ENCODE measurements around the gene UBE2D3. TPM values are rescaled to one million over a fixed set of nuclear protein-coding genes. Genes with fewer than 3 reads are reported as not detected.

The UBE2D3 gene
- total RNA-seq, 1 donor from 2014 or later, result 204 TPM

DNA sequence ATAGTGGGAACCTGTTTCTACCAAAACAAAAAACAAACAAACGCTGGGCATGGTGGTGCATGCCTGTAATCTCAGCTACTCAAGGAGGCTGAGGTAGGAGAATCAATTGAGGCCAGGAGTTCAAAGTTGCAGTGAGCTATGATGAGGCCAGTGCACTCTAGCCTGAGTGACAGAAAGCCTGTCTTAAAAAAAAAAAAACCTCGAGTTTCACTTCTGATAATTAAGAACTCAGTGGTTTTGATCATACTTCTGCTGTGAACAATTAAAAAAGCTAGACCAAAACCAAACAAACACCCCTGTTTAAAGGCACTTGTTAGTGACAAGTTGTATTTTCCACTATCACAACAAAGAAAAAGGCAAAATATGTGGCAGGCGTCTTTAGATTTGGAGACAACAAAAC, 15.0 kb upstream of the UBE2D3 start:
- FAIRE-seq (no peak), DNase-seq (ENCODE audit: low read depth) (no peak)
- TF ChIP-seq, protein P1, sequence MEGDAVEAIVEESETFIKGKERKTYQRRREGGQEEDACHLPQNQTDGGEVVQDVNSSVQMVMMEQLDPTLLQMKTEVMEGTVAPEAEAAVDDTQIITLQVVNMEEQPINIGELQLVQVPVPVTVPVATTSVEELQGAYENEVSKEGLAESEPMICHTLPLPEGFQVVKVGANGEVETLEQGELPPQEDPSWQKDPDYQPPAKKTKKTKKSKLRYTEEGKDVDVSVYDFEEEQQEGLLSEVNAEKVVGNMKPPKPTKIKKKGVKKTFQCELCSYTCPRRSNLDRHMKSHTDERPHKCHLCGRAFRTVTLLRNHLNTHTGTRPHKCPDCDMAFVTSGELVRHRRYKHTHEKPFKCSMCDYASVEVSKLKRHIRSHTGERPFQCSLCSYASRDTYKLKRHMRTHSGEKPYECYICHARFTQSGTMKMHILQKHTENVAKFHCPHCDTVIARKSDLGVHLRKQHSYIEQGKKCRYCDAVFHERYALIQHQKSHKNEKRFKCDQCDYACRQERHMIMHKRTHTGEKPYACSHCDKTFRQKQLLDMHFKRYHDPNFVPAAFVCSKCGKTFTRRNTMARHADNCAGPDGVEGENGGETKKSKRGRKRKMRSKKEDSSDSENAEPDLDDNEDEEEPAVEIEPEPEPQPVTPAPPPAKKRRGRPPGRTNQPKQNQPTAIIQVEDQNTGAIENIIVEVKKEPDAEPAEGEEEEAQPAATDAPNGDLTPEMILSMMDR (IDR thresholded peaks at IDR 0.05; ENCODE audit: insufficient read depth, low read length, severe bottlenecking), result no peak
- Histone ChIP-seq H3K4me3 (ENCODE audit: low read depth, low read length) (no peak overlapping the region), H3K27me3 (ENCODE audit: control insufficient read depth, insufficient read depth, low read length) (no peaks in the 10 kb centered on the region), H3K36me3 (ENCODE audit: control insufficient read depth, insufficient read depth, low read length) (no peaks in the 10 kb centered on the region)

DNA sequence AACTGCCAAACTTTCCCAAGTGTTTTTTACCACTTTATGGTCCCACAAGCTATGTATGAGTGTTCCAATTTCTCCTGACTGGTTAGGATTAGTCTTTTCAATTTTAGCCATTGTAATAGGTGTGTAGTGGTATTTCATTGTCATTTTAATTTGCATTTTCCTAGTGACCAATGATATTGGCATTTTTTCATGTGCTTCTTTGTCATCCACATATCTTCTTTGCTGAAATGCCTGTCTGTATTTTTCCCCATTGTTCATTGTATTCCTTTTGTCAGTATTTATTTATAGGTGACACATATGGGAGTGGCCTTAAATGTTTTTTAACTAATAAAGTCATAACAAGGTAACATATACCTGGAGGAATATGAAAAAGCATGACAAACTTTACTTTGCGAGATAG, 9.2 kb upstream of the UBE2D3 start:
- TF ChIP-seq, protein P1 (IDR thresholded peaks at IDR 0.05; ENCODE audit: insufficient read depth, low read length, severe bottlenecking), result no peak
- DNase-seq (ENCODE audit: low read depth) (peak; percentile 46), FAIRE-seq (no peak)
- no peaks in the 10 kb centered on the region for H3K27me3 ChIP-seq (ENCODE audit: control insufficient read depth, insufficient read depth, low read length)
- H3K36me3 ChIP-seq (ENCODE audit: control insufficient read depth, insufficient read depth, low read length), result no peaks in the 10 kb centered on the region
- no peak overlapping the region for H3K4me3 ChIP-seq (ENCODE audit: low read depth, low read length)

DNA sequence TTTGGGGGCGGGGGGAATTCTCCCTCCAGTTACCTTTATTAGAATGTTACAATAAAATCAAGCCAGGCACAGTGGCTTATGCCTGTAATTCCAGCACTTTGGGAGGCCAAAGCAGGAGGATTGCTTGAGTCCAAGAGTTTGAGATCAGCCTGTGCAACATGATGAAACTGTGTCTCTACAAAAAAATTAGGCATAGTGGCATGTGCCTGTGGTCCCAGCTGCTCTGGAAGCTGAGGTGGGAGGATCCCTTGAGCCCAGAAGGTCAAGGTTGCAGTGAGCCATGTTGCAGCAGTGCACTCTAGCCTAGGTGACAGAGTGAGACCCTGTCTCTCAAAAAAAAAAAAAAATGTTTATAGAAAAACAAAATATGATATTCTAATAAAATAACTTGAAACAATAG, 5.3 kb upstream of the UBE2D3 start:
- no peak for FAIRE-seq
- no peak for DNase-seq (ENCODE audit: low read depth)
- no peaks in the 10 kb centered on the region for H3K27me3 ChIP-seq (ENCODE audit: control insufficient read depth, insufficient read depth, low read length)
- no peaks in the 10 kb centered on the region for H3K36me3 ChIP-seq (ENCODE audit: control insufficient read depth, insufficient read depth, low read length)
- TF ChIP-seq, protein P1 (IDR thresholded peaks at IDR 0.05; ENCODE audit: insufficient read depth, low read length, severe bottlenecking), result no peak
- no peak overlapping the region for H3K4me3 ChIP-seq (ENCODE audit: low read depth, low read length)

DNA sequence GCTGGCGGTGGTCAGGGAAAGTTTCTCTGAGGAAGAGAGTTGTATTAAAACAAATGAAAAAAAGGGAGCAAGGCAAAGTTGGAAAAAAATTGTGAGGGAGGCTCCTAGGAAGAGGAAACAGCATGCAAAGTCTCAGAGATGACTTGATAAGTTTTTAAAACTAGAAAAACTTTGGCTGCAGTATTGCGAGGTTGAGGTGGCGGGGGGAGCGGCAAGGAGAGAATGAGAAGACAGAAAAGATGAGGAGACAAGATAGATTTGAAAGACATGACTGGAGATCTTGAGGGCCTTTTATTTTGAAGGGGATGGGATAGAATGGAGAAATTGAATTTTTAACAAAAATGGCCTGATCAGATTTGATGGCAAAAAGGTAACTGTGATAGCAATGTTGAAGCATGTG, 4.8 kb upstream of the UBE2D3 start:
- DNase-seq (ENCODE audit: low read depth), result no peak
- TF ChIP-seq, protein P1 (IDR thresholded peaks at IDR 0.05; ENCODE audit: insufficient read depth, low read length, severe bottlenecking), result no peak
- FAIRE-seq, result no peak
- H3K27me3 ChIP-seq (ENCODE audit: control insufficient read depth, insufficient read depth, low read length), result no peaks in the 10 kb centered on the region
- H3K4me3 ChIP-seq (ENCODE audit: low read depth, low read length), result no peak overlapping the region
- H3K36me3 ChIP-seq (ENCODE audit: control insufficient read depth, insufficient read depth, low read length), result no peaks in the 10 kb centered on the region

DNA sequence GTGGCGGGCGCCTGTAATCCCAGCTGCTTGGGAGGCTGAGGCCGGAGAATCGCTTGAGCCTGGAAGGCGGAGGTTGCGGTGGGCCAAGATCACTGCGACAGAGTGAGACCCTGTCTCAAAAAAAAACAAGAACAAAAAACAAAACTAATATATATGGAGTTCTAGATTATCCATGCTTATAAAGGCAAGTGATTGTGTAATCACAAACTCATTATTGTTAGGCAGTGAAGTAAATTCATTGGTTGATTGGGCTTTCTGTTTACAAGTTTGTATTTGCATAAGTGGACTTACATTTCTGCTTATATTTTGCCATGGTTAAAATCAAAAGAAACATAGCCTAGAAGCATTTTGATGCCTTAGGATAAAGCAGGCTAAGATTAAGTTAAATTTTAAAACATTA, 2.5 kb upstream of the UBE2D3 start:
- Histone ChIP-seq H3K4me3 (ENCODE audit: low read depth, low read length) (no peak overlapping the region), H3K27me3 (ENCODE audit: control insufficient read depth, insufficient read depth, low read length) (no peaks in the 10 kb centered on the region), H3K36me3 (ENCODE audit: control insufficient read depth, insufficient read depth, low read length) (no peaks in the 10 kb centered on the region)
- DNase-seq (ENCODE audit: low read depth) (no peak), FAIRE-seq (no peak)
- TF ChIP-seq, protein P1 (IDR thresholded peaks at IDR 0.05; ENCODE audit: insufficient read depth, low read length, severe bottlenecking), result no peak

DNA sequence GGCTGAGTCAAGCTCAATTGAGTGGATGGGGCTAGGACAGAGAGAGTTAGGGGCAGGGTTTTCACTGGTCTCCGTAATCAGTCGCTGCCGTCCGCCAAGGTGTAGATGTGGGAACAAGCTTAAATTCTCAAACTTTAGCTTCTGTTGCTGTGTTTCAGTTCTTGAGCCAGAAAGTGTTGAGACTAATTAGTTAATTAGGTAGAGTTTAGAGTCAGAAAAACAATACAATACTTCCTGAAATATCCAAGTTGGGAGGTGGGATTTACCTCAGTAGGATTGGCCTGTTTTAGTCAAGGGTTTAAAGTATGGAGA, 1.1 kb upstream of the UBE2D3 start:
- FAIRE-seq (no peak), DNase-seq (ENCODE audit: low read depth) (no peak)
- Histone ChIP-seq H3K4me3 (ENCODE audit: low read depth, low read length) (peak overlapping the region; percentile 90), H3K27me3 (ENCODE audit: control insufficient read depth, insufficient read depth, low read length) (no peaks in the 10 kb centered on the region), H3K36me3 (ENCODE audit: control insufficient read depth, insufficient read depth, low read length) (no peaks in the 10 kb centered on the region)
- TF ChIP-seq, protein P1 (IDR thresholded peaks at IDR 0.05; ENCODE audit: insufficient read depth, low read length, severe bottlenecking), result no peak
